Astrocyte (in vitro differentiated cells and primary cell): Measurements from ENCODE around the gene WDR59. TPM values are rescaled to one million over a fixed set of nuclear protein-coding genes. Genes with fewer than 3 reads are reported as not detected.
A peak's percentile ranks its signal among the peaks of the same experiment; 100 is the strongest.

ENCODE experiments used
- DNase-seq: peaks from one replicate; pipeline ENCODE4 v3.0.0-alpha.2; 2010; ENCODE audit warnings: low read depth
- FAIRE-seq: peaks from 2 replicates; lab custom pipeline; 2011; peaks lifted over from hg19 to GRCh38; lab: Jason Lieb, UNC
- H2AFZ ChIP-seq: 2 replicates; pipeline ENCODE4 v1.6.0; 2012; ENCODE audit warnings: low read depth, low read length, inconsistent platforms
- H3K27ac ChIP-seq: 2 replicates; pipeline ENCODE4 v1.5.1; 2011; ENCODE audit warnings: low read depth, low read length, inconsistent platforms
- H3K27me3 ChIP-seq: 2 replicates; pipeline ENCODE4 v1.6.0; 2011; ENCODE audit warnings: low read length, inconsistent platforms; ENCODE audit not compliant: insufficient read depth
- H3K36me3 ChIP-seq: 2 replicates; pipeline ENCODE4 v1.5.1; 2011; ENCODE audit warnings: low read length, inconsistent platforms; ENCODE audit not compliant: insufficient read depth
- H3K4me1 ChIP-seq: 2 replicates; pipeline ENCODE4 v1.5.1; 2011; ENCODE audit warnings: low read length, inconsistent platforms; ENCODE audit not compliant: insufficient read depth
- H3K4me2 ChIP-seq: 2 replicates; pipeline ENCODE4 v1.6.0; 2012; ENCODE audit warnings: low read length, inconsistent platforms
- H3K4me3 ChIP-seq: 2 replicates; pipeline ENCODE4 v1.5.1; 2011; ENCODE audit warnings: low read depth, mild to moderate bottlenecking, low read length, inconsistent platforms; ENCODE audit not compliant: insufficient read depth
- H3K79me2 ChIP-seq: 2 replicates; pipeline ENCODE4 v1.6.0; 2012; ENCODE audit warnings: mild to moderate bottlenecking, low read length, inconsistent platforms; ENCODE audit not compliant: insufficient read depth
- H3K9ac ChIP-seq: 2 replicates; pipeline ENCODE4 v1.6.0; 2012; ENCODE audit warnings: mild to moderate bottlenecking, low read length, inconsistent platforms
- H3K9me3 ChIP-seq: 2 replicates; pipeline ENCODE4 v1.5.1; 2012; ENCODE audit warnings: low read depth, mild to moderate bottlenecking, low read length, inconsistent platforms; ENCODE audit not compliant: insufficient read depth
- H4K20me1 ChIP-seq: 2 replicates; pipeline ENCODE4 v1.6.0; 2012; ENCODE audit warnings: low read length, inconsistent platforms; ENCODE audit not compliant: insufficient read depth
- H3K27ac Mint-ChIP-seq: one replicate; pipeline ENCODE4 v1.8.0; 2021; ENCODE audit warnings: mild to moderate bottlenecking, mixed read lengths; ENCODE audit not compliant: unreplicated experiment
- H3K27me3 Mint-ChIP-seq: one replicate; pipeline ENCODE4 v1.8.0; 2021; ENCODE audit warnings: low read depth, mixed read lengths; ENCODE audit not compliant: unreplicated experiment
- H3K36me3 Mint-ChIP-seq: one replicate; pipeline ENCODE4 v1.8.0; 2021; ENCODE audit warnings: low read depth, mixed read lengths; ENCODE audit not compliant: unreplicated experiment
- H3K4me1 Mint-ChIP-seq: one replicate; pipeline ENCODE4 v1.8.0; 2021; ENCODE audit warnings: low read depth, mixed read lengths; ENCODE audit not compliant: unreplicated experiment
- H3K4me3 Mint-ChIP-seq: one replicate; pipeline ENCODE4 v1.8.0; 2021; ENCODE audit warnings: mild to moderate bottlenecking, moderate library complexity, mixed read lengths; ENCODE audit not compliant: unreplicated experiment
- H3K9me3 Mint-ChIP-seq: one replicate; pipeline ENCODE4 v1.8.0; 2021; ENCODE audit warnings: mild to moderate bottlenecking, mixed read lengths; ENCODE audit not compliant: unreplicated experiment
- CTCF ChIP-seq: IDR thresholded peaks from 2 replicates; pipeline ENCODE4 v1.5.1; 2011; ENCODE audit warnings: low read depth, mild to moderate bottlenecking, inconsistent platforms, low read length, moderate library complexity; ENCODE audit not compliant: insufficient read depth
- EZH2 ChIP-seq: IDR thresholded peaks from 2 replicates; pipeline ENCODE4 v1.6.1; 2012; ENCODE audit warnings: mild to moderate bottlenecking, low read length, inconsistent platforms; ENCODE audit not compliant: insufficient read depth
- total RNA-seq: library from RNA; stranded (reverse); gene quantifications from 2 replicates; pipeline ENCODE4 v1.2.1, GENCODE V29; 2021

Gene WDR59
- total RNA-seq, 1 donor from 2014 or later: 63.8 TPM

- H3K9me3 Mint-ChIP-seq: no peaks in the 10 kb centered on the region
- DNase-seq (no peak), FAIRE-seq (no peak)
- peaks cover 2% of the 10 kb centered on the region for H3K36me3 Mint-ChIP-seq
- Histone ChIP-seq H3K4me3 (no peak overlapping the region), H3K36me3 (no peaks in the 10 kb centered on the region), H3K79me2 (peaks cover 82% of the 10 kb centered on the region), H3K27ac (no peak overlapping the region), H3K27me3 (no peaks in the 10 kb centered on the region), H3K4me2 (peak overlapping the region; percentile 99), H3K4me1 (peaks cover 19% of the 10 kb centered on the region), H3K9ac (no peak overlapping the region), H3K9me3 (no peaks in the 10 kb centered on the region), H2AFZ (no peak overlapping the region), H4K20me1 (peaks cover 77% of the 10 kb centered on the region)
- peaks cover 29% of the 10 kb centered on the region for H3K4me1 Mint-ChIP-seq
- no peak overlapping the region for H3K27ac Mint-ChIP-seq
- no peaks in the 10 kb centered on the region for H3K27me3 Mint-ChIP-seq
- peak overlapping the region; percentile 37 for H3K4me3 Mint-ChIP-seq
- TF ChIP-seq EZH2 (no peak), CTCF (no peak)
Observed at GRCh38 chr16:75002474-75002873, 17.6 kb upstream of the WDR59 start.

- H3K4me3 Mint-ChIP-seq: peak overlapping the region; percentile 86
- no peak for TF ChIP-seq CTCF
- TF ChIP-seq EZH2: no peak
- no peaks in the 10 kb centered on the region for H3K9me3 Mint-ChIP-seq
- H3K36me3 Mint-ChIP-seq: peaks cover 2% of the 10 kb centered on the region
- Histone ChIP-seq H3K4me3 (peak overlapping the region; percentile 84), H3K4me2 (peak overlapping the region; percentile 99), H3K79me2 (peaks cover 63% of the 10 kb centered on the region), H3K27me3 (no peaks in the 10 kb centered on the region), H3K36me3 (no peaks in the 10 kb centered on the region), H3K9me3 (no peaks in the 10 kb centered on the region), H3K9ac (peak overlapping the region; percentile 80), H3K4me1 (peaks cover 19% of the 10 kb centered on the region), H2AFZ (peak overlapping the region; percentile 42), H4K20me1 (peaks cover 59% of the 10 kb centered on the region), H3K27ac (peak overlapping the region; percentile 30)
- H3K4me1 Mint-ChIP-seq: peaks cover 29% of the 10 kb centered on the region
- DNase-seq (peak; percentile 9), FAIRE-seq (no peak)
- no peaks in the 10 kb centered on the region for H3K27me3 Mint-ChIP-seq
- H3K27ac Mint-ChIP-seq: peak overlapping the region; percentile 41
Observed at GRCh38 chr16:75000481-75001081, 15.7 kb upstream of the WDR59 start.

GRCh38 chr16:74999609-75000480 is 14.9 kb upstream of the WDR59 start:
- H2AFZ ChIP-seq: peak overlapping the region; percentile 42
- H3K4me1 ChIP-seq: peaks cover 19% of the 10 kb centered on the region
- peak overlapping the region; percentile 80 for H3K9ac ChIP-seq
- TF ChIP-seq EZH2 (no peak), CTCF (no peak)
- peaks cover 56% of the 10 kb centered on the region for H3K79me2 ChIP-seq
- H3K27ac Mint-ChIP-seq: no peak overlapping the region
- H3K4me1 Mint-ChIP-seq: peaks cover 29% of the 10 kb centered on the region
- H3K4me2 ChIP-seq: peak overlapping the region; percentile 99
- H3K36me3 Mint-ChIP-seq: peaks cover 2% of the 10 kb centered on the region
- H3K27ac ChIP-seq: peak overlapping the region; percentile 30
- H3K27me3 Mint-ChIP-seq: no peaks in the 10 kb centered on the region
- DNase-seq (peak; percentile 46), FAIRE-seq (no peak)
- H3K9me3 ChIP-seq: no peaks in the 10 kb centered on the region
- peak overlapping the region; percentile 84 for H3K4me3 ChIP-seq
- H3K4me3 Mint-ChIP-seq: peak overlapping the region; percentile 86
- H4K20me1 ChIP-seq: peaks cover 52% of the 10 kb centered on the region
- no peaks in the 10 kb centered on the region for H3K9me3 Mint-ChIP-seq
- no peaks in the 10 kb centered on the region for H3K36me3 ChIP-seq
- H3K27me3 ChIP-seq: no peaks in the 10 kb centered on the region
